ENCODE results near the gene AUTS2.

- TF ChIP-seq MAX (IDR thresholded peaks at IDR 0.05) (no peak), CTCF (IDR thresholded peaks at IDR 0.05; ENCODE audit: low read depth, low read length, missing input control) (no peak), GABPA (IDR thresholded peaks at IDR 0.05 in 1 of 2, conservative IDR thresholded peaks at IDR 0.05 in 1 of 2) (no peak), YY1 (IDR thresholded peaks at IDR 0.05) (no peak), RAD21 (IDR thresholded peaks at IDR 0.05) (no peak), TAF1 (conservative IDR thresholded peaks at IDR 0.05) (no peak), HNF4G (IDR thresholded peaks at IDR 0.05) (no peak), ZBTB33 (IDR thresholded peaks at IDR 0.05) (no peak), FOXA2 (IDR thresholded peaks at IDR 0.05) (no peak), SP1 (IDR thresholded peaks at IDR 0.05) (no peak)
Observed at GRCh38 chr7:69796416-69796815, 198.1 kb downstream of the AUTS2 start.
